Astrocyte of the cerebellum (primary cell): ENCODE results near the gene FOXF1.

Source experiments
- DNase-seq: peaks from one replicate; pipeline ENCODE4 v3.0.0-alpha.2; 2011; ENCODE audit warnings: low read depth
- H3K4me3 ChIP-seq: 2 replicates; pipeline ENCODE4 v1.5.1; 2011; ENCODE audit warnings: mild to moderate bottlenecking, low read depth, low read length, moderate library complexity
- CTCF ChIP-seq: IDR thresholded peaks from 2 replicates; pipeline ENCODE4 v1.5.1; 2012; ENCODE audit warnings: low read length, low read depth, moderate library complexity, mild to moderate bottlenecking; ENCODE audit errors: missing control alignments
- in situ Hi-C: cut with HindIII; loops from 2 replicates; pipeline ENCODE4 v1.10.0; 2017; ENCODE audit warnings: low sequenced_read_pairs

The FOXF1 gene

DNA sequence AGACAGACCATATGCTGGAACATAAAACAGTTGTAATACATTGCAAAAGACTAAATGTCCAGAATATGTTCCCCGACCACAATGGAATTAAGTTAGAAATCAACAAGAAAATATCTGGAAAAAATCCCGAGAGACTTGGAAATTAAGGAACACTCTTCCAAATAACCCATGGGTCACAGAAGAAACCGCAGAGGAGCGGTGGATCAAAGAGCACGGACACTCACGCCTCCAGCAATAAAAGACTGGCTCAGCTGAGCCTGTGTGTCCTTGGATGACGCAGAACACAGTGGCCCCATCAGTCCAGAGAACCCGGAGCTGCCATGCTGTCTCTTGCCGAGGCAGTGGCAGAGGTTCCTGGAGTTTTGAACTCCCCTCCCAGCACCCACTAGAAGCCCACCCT, 30.9 kb upstream of the FOXF1 start:
- in situ Hi-C loops: no loop called here
- DNase-seq: no peak
- H3K4me3 ChIP-seq: no peak overlapping the region
- no peak for TF ChIP-seq CTCF

- in situ Hi-C loops: no loop called here
- no peak for DNase-seq
- no peak for TF ChIP-seq CTCF
Observed at GRCh38 chr16:86480444-86480843, 29.9 kb upstream of the FOXF1 start.

GRCh38 chr16:86481607-86482006, 28.7 kb upstream of the FOXF1 start:
- DNase-seq: no peak
- TF ChIP-seq CTCF: no peak
- H3K4me3 ChIP-seq: no peak overlapping the region
- in situ Hi-C loops: no loop called here

More at GRCh38 chr16:86480444-86480843, 29.9 kb upstream of the FOXF1 start:
- no peak overlapping the region for H3K4me3 ChIP-seq

- H3K4me3 ChIP-seq: no peak overlapping the region
- in situ Hi-C loops: no loop called here
- no peak for TF ChIP-seq CTCF
- DNase-seq: no peak
Observed at GRCh38 chr16:86484240-86484639, 26.1 kb upstream of the FOXF1 start.

GRCh38 chr16:86485746-86486145, 24.6 kb upstream of the FOXF1 start:
- H3K4me3 ChIP-seq: no peak overlapping the region
- TF ChIP-seq CTCF: no peak
- in situ Hi-C loops: no loop called here
- no peak for DNase-seq

- DNase-seq: no peak
- in situ Hi-C loops: no loop called here
- no peak overlapping the region for H3K4me3 ChIP-seq
- TF ChIP-seq CTCF: no peak
Observed at GRCh38 chr16:86490859-86491639, 19.3 kb upstream of the FOXF1 start.
